Motor neuron (in vitro differentiated cells): Measurements from ENCODE around the gene ACTN4. TPM values are rescaled to one million over a fixed set of nuclear protein-coding genes. Genes with fewer than 3 reads are reported as not detected.

ENCODE experiments used
- ATAC-seq, 8 experiments: fragments of 200-7000 bp; cut with Tn5 transposase; replicated peaks in 6 of 8; 2 replicates each; pipeline ENCODE4 v1.8.0; 2021; ENCODE audit warnings: mild to moderate bottlenecking in 8 of 8, moderate library complexity in 8 of 8
- H3K27ac ChIP-seq, 2 donors: fragments of 250-450 bp; sonication (Bioruptor Pico); 2 replicates each; pipeline ENCODE4 v1.9.0; 2021; ENCODE audit warnings: antibody characterized with exemption in 2 of 2, mild to moderate bottlenecking in 2 of 2, moderate library complexity in 1 of 2
- H3K4me1 ChIP-seq, 2 donors: fragments of 250-450 bp; sonication (Bioruptor Pico); replicated peaks in 1 of 2; 2 replicates each; pipeline ENCODE4 v1.6.1; 2021; ENCODE audit warnings: antibody characterized with exemption in 2 of 2, mild to moderate bottlenecking in 2 of 2, moderate library complexity in 1 of 2
- H3K4me3 ChIP-seq, 5 donors: fragments of 250-450 bp; sonication (Bioruptor Pico); 2 replicates each; pipeline ENCODE4 v1.9.0; 2021; ENCODE audit warnings: antibody characterized with exemption in 5 of 5, mild to moderate bottlenecking in 5 of 5, moderate library complexity in 4 of 5
- WGBS, 10 experiments: fragments of 450-650 bp; shearing (Covaris generic); methylation state at CpG; one replicate each; pipeline ENCODE4 v1.0.0; 2022; 5-methylcytosine and 5-hydroxymethylcytosine counted together
- in situ Hi-C, 9 experiments: fragments of 400-800 bp; cut with MboI; loops; one replicate each; pipeline ENCODE4 v1.15.0; 2021; ENCODE audit warnings: low sequenced_read_pairs in 9 of 9, low pct_unique_long_range_greater_than_20kb in 2 of 9; ENCODE audit not compliant: unreplicated experiment in 9 of 9
- total RNA-seq, 8 experiments: library from RNA; unstranded; fragments of 300-600 nt; gene quantifications; 2 replicates each; pipeline versions ENCODE4 v1.2.3 to v1.2.4, GENCODE V29; 2022

The ACTN4 gene
- total RNA-seq, 8 experiments from 2014 or later: 31.6 to 251 (median 83.9) TPM

DNA sequence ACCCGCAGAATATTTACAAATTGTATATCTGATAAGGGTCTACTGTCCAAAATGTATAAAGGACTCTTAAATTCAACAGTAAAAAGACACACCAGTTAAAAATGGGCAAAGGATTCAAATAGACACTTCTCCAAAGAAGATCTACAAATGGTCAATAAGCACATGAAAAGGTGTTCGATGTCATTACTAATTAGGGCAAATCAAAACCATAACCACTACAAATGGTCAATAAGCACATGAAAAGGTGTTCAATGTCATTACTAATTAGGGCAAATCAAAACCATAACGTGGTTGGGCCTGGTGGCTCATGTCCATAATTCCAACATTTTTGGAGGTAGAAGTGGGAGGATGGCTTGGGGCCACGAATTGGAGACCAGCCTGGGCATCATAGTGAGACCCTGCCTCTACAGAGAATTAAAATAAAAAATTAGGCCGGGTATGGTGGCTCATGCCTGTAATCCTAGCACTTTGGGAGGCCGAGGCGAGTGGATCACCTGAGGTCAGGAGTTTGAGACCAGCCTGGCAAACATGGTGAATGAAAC lies 40.5 kb downstream of the ACTN4 start:
- no peak overlapping the region for H3K27ac ChIP-seq

DNA sequence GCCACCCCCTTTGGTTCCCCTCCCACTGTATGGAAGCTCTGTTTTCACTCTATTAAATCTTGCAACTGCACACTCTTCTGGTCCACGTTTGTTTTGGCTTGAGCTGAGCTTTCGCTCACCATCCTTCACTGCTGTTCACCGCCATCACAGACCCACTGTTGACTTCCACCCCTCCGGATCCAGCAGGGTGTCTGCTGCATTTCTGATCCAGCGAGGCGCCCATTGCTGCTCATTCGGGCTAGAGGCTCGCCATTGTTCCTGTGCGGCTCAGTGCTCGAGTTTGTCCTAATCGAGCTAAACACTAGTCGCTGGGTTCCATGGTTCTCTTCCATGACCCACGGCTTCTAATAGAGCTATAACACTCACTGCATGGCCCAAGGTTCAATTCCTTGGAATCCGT lies 42.7 kb downstream of the ACTN4 start:
- no peak overlapping the region for H3K27ac ChIP-seq
- H3K4me3 ChIP-seq: no peak overlapping the region
- in situ Hi-C loops: no loop called here
- ATAC-seq: no peak
- 94 to 100% (median 96%) methylated on average over 2 to 14 of the region's 14 CpGs; no CpG with 5 or more reads in 3 of the 10 experiments for WGBS, 10 experiments
- H3K4me1 ChIP-seq: peaks cover 35 to 36% of the 10 kb centered on the region in 2 donors

More for the DNA sequence above, 40.5 kb downstream of the ACTN4 start:
- in situ Hi-C loops: no loop called here
- no peak for ATAC-seq
- WGBS, 10 experiments: 93 to 100% (median 97%) methylated on average over 1 to 7 of the region's 7 CpGs
- Histone ChIP-seq H3K4me3 (no peak overlapping the region), H3K4me1 (peaks cover 30 to 38% of the 10 kb centered on the region in 2 donors)

GRCh38 chr19:38690832-38691231 lies 43.4 kb downstream of the ACTN4 start:
- 70 to 100% (median 99%) methylated on average over 1 to 7 of the region's 7 CpGs; no CpG with 5 or more reads in 3 of the 10 experiments for WGBS, 10 experiments
- no peak overlapping the region for H3K27ac ChIP-seq

GRCh38 chr19:38691938-38692457 lies 44.5 kb downstream of the ACTN4 start:
- H3K4me1 ChIP-seq: peaks cover 24 to 28% of the 10 kb centered on the region in 2 donors
- peak overlapping the region in 1 of 2 donors; percentile 38 for H3K27ac ChIP-seq
- in situ Hi-C loops: no loop called here
- peak in 6 of 8 experiments; percentile 14 to 88 (median 57) for ATAC-seq
- 17 to 94% (median 76%) methylated on average over 1 to 10 of the region's 15 CpGs; no CpG with 5 or more reads in 3 of the 10 experiments for WGBS, 10 experiments
- H3K4me3 ChIP-seq: no peak overlapping the region

More at GRCh38 chr19:38690832-38691231, 43.4 kb downstream of the ACTN4 start:
- H3K4me1 ChIP-seq: peaks cover 30 to 31% of the 10 kb centered on the region in 2 donors
- in situ Hi-C loops: no loop called here
- H3K4me3 ChIP-seq: no peak overlapping the region
- ATAC-seq: no peak

DNA sequence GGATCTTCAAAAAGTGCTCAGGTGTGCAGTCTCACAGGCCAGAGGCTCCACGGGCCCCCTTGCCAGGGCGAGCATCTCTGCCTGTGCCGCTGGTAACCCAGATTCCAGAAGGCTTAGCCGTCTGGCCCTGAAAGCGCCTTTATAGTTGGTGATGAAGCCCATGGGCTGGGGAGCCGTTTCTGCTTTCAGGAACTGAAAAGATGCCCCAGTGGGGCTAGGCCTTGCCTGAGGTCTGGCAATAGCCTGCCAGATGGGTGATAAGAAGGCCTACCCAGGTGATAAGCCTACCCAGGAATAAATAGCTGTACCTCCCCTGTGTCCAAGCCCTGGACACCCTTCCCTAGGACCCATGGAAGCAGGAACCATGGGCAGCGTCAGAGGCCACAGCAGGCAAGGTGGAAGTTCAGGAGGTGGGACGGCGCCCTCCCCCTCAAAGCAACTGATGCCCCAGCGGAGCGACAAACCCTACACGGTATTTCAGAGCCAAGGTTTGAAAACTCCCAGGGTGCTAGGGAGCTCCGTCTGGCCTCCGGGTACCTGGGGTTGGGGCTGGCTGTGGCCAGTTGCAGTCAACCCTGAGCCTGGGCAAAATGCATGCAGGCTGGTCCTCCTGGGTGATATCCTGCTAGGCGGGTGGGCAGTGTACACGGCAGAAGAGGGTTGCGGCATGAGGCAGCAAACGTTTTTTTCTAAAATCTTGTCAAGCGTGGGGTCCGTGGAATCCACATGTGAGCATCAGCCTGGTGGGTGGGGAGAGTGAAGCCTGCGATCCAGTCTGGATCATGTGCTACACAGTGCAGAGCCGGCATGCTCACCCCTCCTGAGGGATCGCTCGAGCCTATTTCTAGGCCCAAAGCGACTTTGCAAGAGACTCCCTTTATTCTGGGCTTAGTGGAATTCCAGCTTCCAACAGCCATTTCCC lies 45.3 kb downstream of the ACTN4 start:
- Histone ChIP-seq H3K4me1 (peaks cover 24 to 28% of the 10 kb centered on the region in 2 donors), H3K4me3 (no peak overlapping the region), H3K27ac (peak overlapping the region; percentile 56 to 81)
- peak in 6 of 8 experiments; percentile 8 to 72 (median 68) for ATAC-seq
- WGBS, 10 experiments: 29 to 100% (median 100%) methylated on average over 1 to 12 of the region's 25 CpGs; no CpG with 5 or more reads in 5 of the 10 experiments
- in situ Hi-C loops: no loop called here

DNA sequence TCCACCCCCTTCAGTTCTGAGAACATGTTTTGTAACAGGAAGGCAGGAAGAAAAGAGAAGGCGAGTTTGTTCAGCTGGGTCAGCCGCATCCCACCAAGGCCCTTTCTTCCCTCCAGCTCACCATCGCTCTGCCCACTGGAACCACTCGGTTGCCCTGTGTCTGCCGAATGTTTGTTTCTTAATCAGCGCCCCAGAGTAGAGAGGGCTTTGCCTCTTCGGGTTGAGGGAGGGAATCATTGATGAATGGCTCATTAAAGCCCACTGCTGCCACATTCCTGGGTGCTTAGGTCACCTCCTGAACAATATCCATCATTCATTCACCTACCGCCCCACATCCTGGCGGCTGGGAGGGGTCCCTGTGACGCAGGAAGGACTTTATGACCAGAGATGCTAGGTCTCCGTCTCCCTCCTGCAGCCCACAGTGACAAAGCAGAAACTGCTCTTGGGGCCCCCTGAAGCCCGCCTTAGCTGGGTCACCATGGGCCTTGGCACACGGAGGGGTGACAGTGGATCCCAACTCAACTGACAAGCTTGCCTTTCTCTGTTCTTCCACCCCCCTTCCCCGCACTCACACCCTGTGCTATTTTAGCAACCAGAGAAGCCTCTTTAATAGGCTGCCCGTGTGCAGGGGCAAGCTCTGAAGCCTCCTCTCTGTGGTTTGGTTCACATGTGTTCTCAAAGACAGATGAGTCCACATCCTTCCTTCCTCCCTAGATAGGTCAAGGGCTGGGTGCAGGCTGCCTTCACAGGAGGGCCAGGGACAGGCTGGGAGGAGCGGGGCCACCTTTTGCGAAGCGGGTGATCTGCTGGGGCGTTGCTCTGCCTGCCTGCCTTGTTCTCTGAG lies 46.2 kb downstream of the ACTN4 start:
- Histone ChIP-seq H3K4me1 (peaks cover 24 to 28% of the 10 kb centered on the region in 2 donors), H3K27ac (peak overlapping the region; percentile 56 to 81), H3K4me3 (no peak overlapping the region)
- ATAC-seq: peak in 7 of 8 experiments; percentile 25 to 86 (median 84)
- in situ Hi-C loops: no loop called here
- WGBS, 10 experiments: 7 to 50% (median 42%) methylated on average over 1 to 7 of the region's 19 CpGs

- Histone ChIP-seq H3K4me3 (no peak overlapping the region), H3K4me1 (peaks cover 24 to 28% of the 10 kb centered on the region in 2 donors), H3K27ac (no peak overlapping the region)
- WGBS, 10 experiments: 78 to 100% (median 90%) methylated on average over 1 to 6 of the region's 9 CpGs; no CpG with 5 or more reads in 6 of the 10 experiments
- in situ Hi-C loops: no loop called here
- no peak for ATAC-seq
These were observed 47.9 kb downstream of the ACTN4 start for GRCh38 chr19:38695317-38695683.

DNA sequence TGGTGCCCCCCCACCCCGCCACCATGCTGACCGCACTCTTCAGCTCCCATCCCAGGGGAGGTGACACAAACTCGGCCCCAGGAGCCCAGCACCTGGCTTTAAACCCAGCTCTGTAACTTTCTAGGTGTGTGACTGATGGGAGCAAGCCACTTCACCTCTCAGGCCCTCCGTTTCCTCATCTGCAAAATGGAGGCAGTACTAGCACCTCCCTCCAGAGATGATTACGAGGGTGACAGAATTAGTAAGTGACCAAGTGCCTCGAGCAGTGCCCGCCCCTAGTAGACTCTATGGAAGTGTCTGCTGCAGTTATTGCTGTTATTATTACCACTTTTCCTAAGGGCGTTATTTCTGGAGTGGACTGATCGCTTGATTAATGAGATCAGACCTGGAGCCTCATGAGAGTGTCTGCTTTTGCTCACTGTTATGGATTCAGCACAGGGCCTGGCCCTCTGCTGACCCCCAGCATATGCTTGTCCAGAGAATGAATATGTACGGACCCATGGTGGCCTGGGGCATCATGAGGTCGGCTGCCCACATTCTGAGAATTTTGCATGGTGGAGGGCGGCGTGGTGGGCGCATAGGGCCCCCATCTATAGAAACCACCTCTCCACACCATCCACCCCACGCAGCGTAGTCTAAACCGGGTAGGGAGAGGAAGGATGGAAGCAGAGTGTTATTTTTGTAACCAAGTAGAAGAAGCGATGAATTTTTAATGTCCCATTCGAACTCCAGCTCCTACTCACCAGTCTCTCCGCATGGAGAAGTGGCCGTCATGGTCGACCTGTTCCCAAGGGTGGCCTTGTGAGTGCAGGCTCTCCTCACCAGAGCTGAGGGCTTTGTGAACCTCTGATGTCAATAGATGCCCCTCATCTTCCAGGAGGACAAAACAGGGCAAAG lies 48.6 kb downstream of the ACTN4 start:
- no peak overlapping the region for H3K27ac ChIP-seq
- peak in 1 of 8 experiments; percentile 18 for ATAC-seq
- H3K4me1 ChIP-seq: peaks cover 24 to 28% of the 10 kb centered on the region in 2 donors
- in situ Hi-C loops: no loop called here
- WGBS, 10 experiments: 84 to 100% (median 95%) methylated on average over 1 to 6 of the region's 22 CpGs; no CpG with 5 or more reads in 4 of the 10 experiments
- no peak overlapping the region for H3K4me3 ChIP-seq

- ATAC-seq: no peak
- WGBS, 10 experiments: 67 to 100% (median 86%) methylated on average over 1 to 5 of the region's 6 CpGs; no CpG with 5 or more reads in 6 of the 10 experiments
- in situ Hi-C loops: no loop called here
- H3K4me3 ChIP-seq: no peak overlapping the region
- peaks cover 24 to 28% of the 10 kb centered on the region in 2 donors for H3K4me1 ChIP-seq
- H3K27ac ChIP-seq: no peak overlapping the region
These were observed 49.2 kb downstream of the ACTN4 start for GRCh38 chr19:38696729-38697055.

GRCh38 chr19:38697197-38697596 lies 49.7 kb downstream of the ACTN4 start:
- no peak for ATAC-seq
- Histone ChIP-seq H3K4me3 (no peak overlapping the region), H3K4me1 (peaks cover 20 to 23% of the 10 kb centered on the region in 2 donors), H3K27ac (no peak overlapping the region)
- 60 to 100% (median 93%) methylated on average over 1 to 5 of the region's 6 CpGs; no CpG with 5 or more reads in 6 of the 10 experiments for WGBS, 10 experiments
- in situ Hi-C loops: no loop called here

DNA sequence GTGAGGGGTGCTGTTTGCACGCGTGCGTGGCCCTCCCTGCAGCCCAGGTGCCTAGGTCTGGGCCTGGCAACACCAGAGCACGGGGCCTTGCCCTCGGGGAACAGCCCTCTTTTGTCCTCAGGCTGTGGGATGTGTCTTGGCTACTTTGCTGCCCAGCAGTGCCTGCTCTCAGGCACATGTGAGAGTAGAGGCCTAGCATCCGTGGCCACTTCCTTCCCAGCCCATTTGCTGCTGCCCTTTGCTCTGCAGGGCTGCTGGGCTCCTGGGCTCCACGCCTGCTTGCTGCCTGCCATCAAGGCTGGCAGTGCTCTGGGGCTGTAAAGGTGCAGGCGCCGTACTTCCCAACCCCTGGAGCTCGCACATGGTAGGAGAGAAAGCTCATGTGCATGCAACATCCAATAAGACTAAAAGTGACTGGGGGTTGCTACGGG lies 50.2 kb downstream of the ACTN4 start:
- ATAC-seq: no peak
- in situ Hi-C loops: no loop called here
- no peak overlapping the region for H3K4me3 ChIP-seq
- H3K4me1 ChIP-seq: peaks cover 15 to 18% of the 10 kb centered on the region in 2 donors
- H3K27ac ChIP-seq: no peak overlapping the region
- 60 to 100% (median 86%) methylated on average over 1 to 4 of the region's 11 CpGs; no CpG with 5 or more reads in 4 of the 10 experiments for WGBS, 10 experiments
